GM13976 (cell line): ENCODE data around the gene RPS6KC1.

ENCODE experiments used
- DNase-seq: peaks from one replicate; pipeline ENCODE4 v3.0.0; 2012; ENCODE audit warnings: low spot score
- in situ Hi-C: fragments of 300-500 bp; cut with MboI; formaldehyde crosslinking; loops from one replicate; pipeline ENCODE4 v1.12.0; 2022; ENCODE audit warnings: low sequenced_read_pairs, mixed read lengths, inconsistent platforms; ENCODE audit not compliant: unreplicated experiment
- TF ChIP-seq, protein P1 (sequence below): IDR thresholded peaks from 2 replicates; pipeline ENCODE4 v1.5.1; 2012; ENCODE audit warnings: borderline replicate concordance, mild to moderate bottlenecking; ENCODE audit not compliant: insufficient read depth; ENCODE audit errors: extremely low read depth, missing control alignments, control extremely low read depth

Gene RPS6KC1

GRCh38 chr1:213256438-213257087 lies 205.5 kb downstream of the RPS6KC1 start:
- in situ Hi-C loops = no loop called here
- TF ChIP-seq, protein P1, sequence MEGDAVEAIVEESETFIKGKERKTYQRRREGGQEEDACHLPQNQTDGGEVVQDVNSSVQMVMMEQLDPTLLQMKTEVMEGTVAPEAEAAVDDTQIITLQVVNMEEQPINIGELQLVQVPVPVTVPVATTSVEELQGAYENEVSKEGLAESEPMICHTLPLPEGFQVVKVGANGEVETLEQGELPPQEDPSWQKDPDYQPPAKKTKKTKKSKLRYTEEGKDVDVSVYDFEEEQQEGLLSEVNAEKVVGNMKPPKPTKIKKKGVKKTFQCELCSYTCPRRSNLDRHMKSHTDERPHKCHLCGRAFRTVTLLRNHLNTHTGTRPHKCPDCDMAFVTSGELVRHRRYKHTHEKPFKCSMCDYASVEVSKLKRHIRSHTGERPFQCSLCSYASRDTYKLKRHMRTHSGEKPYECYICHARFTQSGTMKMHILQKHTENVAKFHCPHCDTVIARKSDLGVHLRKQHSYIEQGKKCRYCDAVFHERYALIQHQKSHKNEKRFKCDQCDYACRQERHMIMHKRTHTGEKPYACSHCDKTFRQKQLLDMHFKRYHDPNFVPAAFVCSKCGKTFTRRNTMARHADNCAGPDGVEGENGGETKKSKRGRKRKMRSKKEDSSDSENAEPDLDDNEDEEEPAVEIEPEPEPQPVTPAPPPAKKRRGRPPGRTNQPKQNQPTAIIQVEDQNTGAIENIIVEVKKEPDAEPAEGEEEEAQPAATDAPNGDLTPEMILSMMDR = no peak
- peak; percentile 15 for DNase-seq

DNA sequence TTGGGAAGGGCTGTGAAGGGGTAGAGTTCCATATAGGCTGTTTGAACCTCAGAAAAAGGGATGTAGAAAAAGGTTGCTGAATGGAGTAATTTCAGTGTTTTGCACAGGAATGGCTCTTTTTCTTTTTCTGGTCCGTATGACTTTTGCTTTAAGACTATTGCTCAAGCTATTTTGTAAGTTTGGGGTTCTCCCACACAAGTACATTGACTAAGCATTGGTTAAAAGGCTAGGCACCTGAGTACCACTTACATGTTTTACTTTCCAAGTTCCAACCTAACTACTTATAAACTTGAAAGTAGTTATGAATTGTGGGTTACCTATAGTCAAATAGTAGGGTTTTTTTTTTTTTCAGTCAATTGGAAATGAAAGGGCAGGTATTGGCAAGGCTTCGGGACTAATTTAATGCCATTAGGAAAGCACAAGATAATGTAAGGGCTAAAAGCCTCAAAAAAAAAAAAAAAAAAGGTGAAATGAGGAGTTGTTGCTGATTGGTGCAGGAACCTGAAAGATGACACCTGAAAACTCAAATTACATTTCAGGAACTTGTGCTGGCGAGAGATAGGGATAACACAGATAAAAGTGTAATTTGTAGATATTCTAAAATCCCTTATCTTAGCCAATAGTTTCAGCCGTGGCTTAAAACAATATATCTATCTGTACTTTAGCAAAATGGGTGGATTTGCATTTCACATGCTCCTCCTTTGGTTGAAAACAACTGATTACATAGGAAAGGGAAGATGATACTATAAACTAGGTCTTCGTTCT lies 209.5 kb downstream of the RPS6KC1 start:
- no peak for DNase-seq
- TF ChIP-seq, protein P1 = no peak
- in situ Hi-C loops = no loop called here

- no peak for DNase-seq
- TF ChIP-seq, protein P1 = no peak
- in situ Hi-C loops = no loop called here
These were observed 213.5 kb downstream of the RPS6KC1 start for GRCh38 chr1:213264531-213264930.

DNA sequence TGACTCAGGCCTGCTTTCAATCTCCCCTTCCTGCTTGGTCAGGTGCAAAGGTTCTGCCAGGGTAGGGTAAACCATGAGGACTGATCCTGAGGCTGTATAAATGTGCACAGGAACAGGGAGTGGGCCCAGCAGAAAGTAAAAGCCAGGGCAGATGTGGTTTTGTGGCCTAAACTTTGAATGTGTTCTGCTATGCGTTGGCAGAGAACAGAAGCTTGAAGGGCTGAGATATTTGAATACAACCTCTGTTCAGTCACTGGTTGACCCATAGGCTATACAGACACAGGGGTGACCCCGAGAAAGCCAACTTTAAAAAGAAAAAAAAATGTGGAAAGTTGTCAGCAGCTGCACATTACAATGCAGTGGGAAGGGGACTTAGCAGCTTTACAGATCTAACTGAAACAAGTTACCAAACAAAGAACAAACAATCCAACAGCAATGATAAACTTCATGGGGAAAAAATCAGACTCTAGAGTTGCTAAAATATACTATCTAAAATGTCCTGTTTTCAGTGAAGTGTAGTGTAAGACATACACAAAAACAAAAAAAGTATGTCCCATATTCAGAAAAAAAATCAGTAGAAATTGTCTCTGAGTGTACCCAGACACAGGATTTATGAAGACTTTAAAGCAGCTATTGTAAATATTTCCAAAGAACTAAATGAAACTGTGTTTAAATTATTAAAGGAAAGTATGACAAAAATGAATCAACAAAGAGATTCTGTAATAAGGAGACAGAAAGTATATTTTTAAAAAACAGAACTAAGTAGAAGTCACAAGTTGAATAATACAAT lies 216.1 kb downstream of the RPS6KC1 start:
- no peak for DNase-seq
- in situ Hi-C loops = no loop called here
- TF ChIP-seq, protein P1 = no peak

- TF ChIP-seq, protein P1 = no peak
- no peak for DNase-seq
- in situ Hi-C loops = no loop called here
These were observed 217.2 kb downstream of the RPS6KC1 start for GRCh38 chr1:213268221-213268620.

- in situ Hi-C loops = no loop called here
- TF ChIP-seq, protein P1 = no peak
- no peak for DNase-seq
These were observed 218.8 kb downstream of the RPS6KC1 start for GRCh38 chr1:213269829-213270228.
